Measurements from ENCODE around the gene DGKI. TPM values are rescaled to one million over a fixed set of nuclear protein-coding genes. Genes with fewer than 3 reads are reported as not detected.

DGKI gene
- total RNA-seq, 1 experiment from 2014 or later = not detected

DNA sequence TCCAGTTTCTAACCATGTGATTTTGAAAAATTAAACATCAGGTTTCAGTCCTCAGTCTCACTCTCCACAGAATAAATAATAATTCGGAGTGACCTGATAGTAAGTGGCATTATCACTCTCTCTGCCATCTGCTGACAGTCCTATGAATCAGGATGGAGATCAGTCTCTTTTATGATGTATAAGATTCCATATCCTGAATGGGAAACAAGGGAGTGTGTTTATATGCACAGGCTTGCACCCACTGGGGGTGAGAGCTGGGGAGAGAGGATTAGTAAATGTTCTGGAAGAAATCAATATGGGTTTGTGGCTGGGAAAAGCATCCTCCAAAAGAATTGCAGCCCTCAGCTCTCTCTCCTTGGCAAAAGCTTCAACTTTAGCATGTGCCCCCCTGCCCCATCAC lies 45.3 kb downstream of the DGKI start:
- no peak for DNase-seq
- H3K9ac ChIP-seq (ENCODE audit: low read length) = no peak overlapping the region
- H2AFZ ChIP-seq (ENCODE audit: low read length) = no peak overlapping the region
- no peaks in the 10 kb centered on the region for H3K79me2 ChIP-seq (ENCODE audit: low read length)
- H3K27me3 ChIP-seq (ENCODE audit: low read length) = no peaks in the 10 kb centered on the region
- H3K36me3 ChIP-seq (ENCODE audit: insufficient read depth, low read length) = no peaks in the 10 kb centered on the region
- no peak overlapping the region for H3K4me2 ChIP-seq (ENCODE audit: low read depth, low read length, poor library complexity, severe bottlenecking)
- no peak overlapping the region for H3K4me3 ChIP-seq (ENCODE audit: low read length)
- no peaks in the 10 kb centered on the region for H3K4me1 ChIP-seq (ENCODE audit: low read length)
- no peaks in the 10 kb centered on the region for H3K9me2 ChIP-seq (replicated peaks; ENCODE audit: insufficient read depth, low read length)
- no peaks in the 10 kb centered on the region for H3K9me3 ChIP-seq (ENCODE audit: low read length)
- no peaks in the 10 kb centered on the region for H4K20me1 ChIP-seq (ENCODE audit: insufficient read depth, low read depth, low read length)
- H3K27ac ChIP-seq (ENCODE audit: low read length) = no peak overlapping the region

GRCh38 chr7:137801003-137801402 lies 45.8 kb downstream of the DGKI start:
- H3K4me3 ChIP-seq (ENCODE audit: low read length) = no peak overlapping the region
- H3K36me3 ChIP-seq (ENCODE audit: insufficient read depth, low read length) = no peaks in the 10 kb centered on the region
- H2AFZ ChIP-seq (ENCODE audit: low read length) = no peak overlapping the region
- DNase-seq = no peak
- no peaks in the 10 kb centered on the region for H3K9me2 ChIP-seq (replicated peaks; ENCODE audit: insufficient read depth, low read length)
- no peaks in the 10 kb centered on the region for H4K20me1 ChIP-seq (ENCODE audit: insufficient read depth, low read depth, low read length)
- H3K4me1 ChIP-seq (ENCODE audit: low read length) = no peaks in the 10 kb centered on the region
- H3K27me3 ChIP-seq (ENCODE audit: low read length) = no peaks in the 10 kb centered on the region
- no peak overlapping the region for H3K4me2 ChIP-seq (ENCODE audit: low read depth, low read length, poor library complexity, severe bottlenecking)
- no peak overlapping the region for H3K27ac ChIP-seq (ENCODE audit: low read length)
- no peak overlapping the region for H3K9ac ChIP-seq (ENCODE audit: low read length)
- no peaks in the 10 kb centered on the region for H3K79me2 ChIP-seq (ENCODE audit: low read length)
- no peaks in the 10 kb centered on the region for H3K9me3 ChIP-seq (ENCODE audit: low read length)

DNA sequence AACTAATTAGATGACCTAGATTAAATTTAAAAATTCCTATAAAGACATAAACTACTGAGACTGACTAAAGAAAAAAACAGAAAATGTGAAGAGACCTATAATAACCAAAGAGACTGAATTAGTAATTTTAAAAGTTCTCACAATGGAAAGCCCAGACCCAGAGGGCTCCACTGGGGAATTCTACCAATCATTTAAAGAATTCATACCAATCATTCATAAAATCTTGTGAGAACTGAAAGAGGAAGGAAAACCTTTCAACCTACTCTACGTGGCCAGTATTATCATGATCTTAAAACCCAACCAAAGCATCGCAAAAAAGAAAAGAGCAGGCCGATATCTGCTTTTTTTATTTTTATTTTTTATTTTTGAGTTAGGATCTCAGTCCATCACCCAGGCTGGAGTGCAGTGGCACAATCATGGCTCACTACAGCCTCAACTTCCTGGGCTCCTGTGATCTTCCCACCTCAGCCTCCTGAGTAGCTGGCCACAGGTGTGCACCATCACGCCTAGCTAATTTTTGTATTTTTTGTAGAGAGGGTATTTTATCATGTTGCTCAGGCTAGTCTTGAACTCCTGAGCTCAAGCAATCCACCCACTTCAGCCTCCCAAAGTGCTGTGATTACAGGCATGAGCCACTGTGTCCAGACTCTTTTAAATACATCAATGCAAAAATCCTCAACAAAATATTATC lies 48.6 kb downstream of the DGKI start:
- H3K27me3 ChIP-seq (ENCODE audit: low read length) = no peaks in the 10 kb centered on the region
- H2AFZ ChIP-seq (ENCODE audit: low read length) = no peak overlapping the region
- no peak overlapping the region for H3K27ac ChIP-seq (ENCODE audit: low read length)
- H3K79me2 ChIP-seq (ENCODE audit: low read length) = no peaks in the 10 kb centered on the region
- H3K4me3 ChIP-seq (ENCODE audit: low read length) = no peak overlapping the region
- no peaks in the 10 kb centered on the region for H3K9me2 ChIP-seq (replicated peaks; ENCODE audit: insufficient read depth, low read length)
- H3K4me1 ChIP-seq (ENCODE audit: low read length) = no peaks in the 10 kb centered on the region
- no peaks in the 10 kb centered on the region for H3K9me3 ChIP-seq (ENCODE audit: low read length)
- H3K9ac ChIP-seq (ENCODE audit: low read length) = no peak overlapping the region
- no peak overlapping the region for H3K4me2 ChIP-seq (ENCODE audit: low read depth, low read length, poor library complexity, severe bottlenecking)
- H3K36me3 ChIP-seq (ENCODE audit: insufficient read depth, low read length) = no peaks in the 10 kb centered on the region
- H4K20me1 ChIP-seq (ENCODE audit: insufficient read depth, low read depth, low read length) = no peaks in the 10 kb centered on the region
- DNase-seq = no peak

GRCh38 chr7:137795211-137795610 lies 51.6 kb downstream of the DGKI start:
- Histone ChIP-seq H3K9me3 (ENCODE audit: low read length) (no peaks in the 10 kb centered on the region), H3K9ac (ENCODE audit: low read length) (no peak overlapping the region), H3K9me2 (replicated peaks; ENCODE audit: insufficient read depth, low read length) (no peaks in the 10 kb centered on the region), H2AFZ (ENCODE audit: low read length) (no peak overlapping the region), H3K27ac (ENCODE audit: low read length) (no peak overlapping the region), H3K4me3 (ENCODE audit: low read length) (no peak overlapping the region), H4K20me1 (ENCODE audit: insufficient read depth, low read depth, low read length) (no peaks in the 10 kb centered on the region), H3K27me3 (ENCODE audit: low read length) (no peaks in the 10 kb centered on the region), H3K36me3 (ENCODE audit: insufficient read depth, low read length) (no peaks in the 10 kb centered on the region), H3K4me2 (ENCODE audit: low read depth, low read length, poor library complexity, severe bottlenecking) (no peak overlapping the region), H3K79me2 (ENCODE audit: low read length) (no peaks in the 10 kb centered on the region), H3K4me1 (ENCODE audit: low read length) (no peaks in the 10 kb centered on the region)
- no peak for DNase-seq

DNA sequence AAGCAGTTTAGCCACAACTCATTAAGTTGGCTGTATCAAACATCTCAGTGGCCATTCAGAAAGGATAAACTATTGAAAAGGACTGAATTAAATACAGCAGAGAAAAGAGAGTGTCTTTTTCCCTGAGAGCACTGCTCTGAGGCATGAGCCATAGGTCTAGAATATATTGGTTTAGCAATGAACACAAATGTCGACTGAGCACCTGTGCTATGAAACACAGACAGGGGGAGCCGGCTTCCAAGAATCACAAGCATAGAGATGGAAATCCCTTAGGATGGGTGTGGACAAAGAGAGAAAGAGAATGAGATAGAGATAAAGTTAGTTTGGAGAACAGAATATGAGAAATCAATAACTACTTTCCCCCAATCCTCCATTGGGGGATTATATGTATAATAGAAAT lies 54.8 kb downstream of the DGKI start:
- H3K4me2 ChIP-seq (ENCODE audit: low read depth, low read length, poor library complexity, severe bottlenecking) = no peak overlapping the region
- no peaks in the 10 kb centered on the region for H3K9me3 ChIP-seq (ENCODE audit: low read length)
- no peak for DNase-seq
- no peak overlapping the region for H2AFZ ChIP-seq (ENCODE audit: low read length)
- H3K9ac ChIP-seq (ENCODE audit: low read length) = no peak overlapping the region
- H3K79me2 ChIP-seq (ENCODE audit: low read length) = no peaks in the 10 kb centered on the region
- no peaks in the 10 kb centered on the region for H4K20me1 ChIP-seq (ENCODE audit: insufficient read depth, low read depth, low read length)
- no peaks in the 10 kb centered on the region for H3K36me3 ChIP-seq (ENCODE audit: insufficient read depth, low read length)
- no peaks in the 10 kb centered on the region for H3K9me2 ChIP-seq (replicated peaks; ENCODE audit: insufficient read depth, low read length)
- H3K27ac ChIP-seq (ENCODE audit: low read length) = no peak overlapping the region
- H3K4me1 ChIP-seq (ENCODE audit: low read length) = no peaks in the 10 kb centered on the region
- H3K27me3 ChIP-seq (ENCODE audit: low read length) = no peaks in the 10 kb centered on the region
- H3K4me3 ChIP-seq (ENCODE audit: low read length) = no peak overlapping the region

DNA sequence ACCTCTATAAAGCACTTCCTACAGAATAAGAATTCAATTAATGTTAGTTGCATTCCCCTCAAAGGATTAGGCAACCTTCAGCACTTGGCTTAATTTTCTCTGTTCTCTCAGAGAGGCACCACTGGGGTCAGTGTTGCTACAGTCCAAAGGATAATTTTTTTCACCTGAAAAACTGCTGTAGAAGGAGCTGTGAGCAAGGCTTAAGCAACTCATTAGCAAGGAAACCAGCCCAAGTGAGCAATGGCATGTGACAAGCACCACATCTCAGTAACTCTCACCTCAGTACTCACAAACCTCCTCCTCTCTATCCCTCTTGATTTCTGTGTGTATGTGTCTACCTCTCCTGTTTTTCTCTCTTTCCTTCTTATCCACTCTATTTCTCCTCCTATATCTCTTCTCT lies 55.9 kb downstream of the DGKI start:
- Histone ChIP-seq H2AFZ (ENCODE audit: low read length) (no peak overlapping the region), H3K79me2 (ENCODE audit: low read length) (no peaks in the 10 kb centered on the region), H3K36me3 (ENCODE audit: insufficient read depth, low read length) (no peaks in the 10 kb centered on the region), H3K4me1 (ENCODE audit: low read length) (no peaks in the 10 kb centered on the region), H3K4me3 (ENCODE audit: low read length) (no peak overlapping the region), H3K9ac (ENCODE audit: low read length) (no peak overlapping the region), H3K9me3 (ENCODE audit: low read length) (no peaks in the 10 kb centered on the region), H3K4me2 (ENCODE audit: low read depth, low read length, poor library complexity, severe bottlenecking) (no peak overlapping the region), H3K27ac (ENCODE audit: low read length) (no peak overlapping the region), H4K20me1 (ENCODE audit: insufficient read depth, low read depth, low read length) (no peaks in the 10 kb centered on the region), H3K27me3 (ENCODE audit: low read length) (no peaks in the 10 kb centered on the region), H3K9me2 (replicated peaks; ENCODE audit: insufficient read depth, low read length) (no peaks in the 10 kb centered on the region)
- DNase-seq = no peak

DNA sequence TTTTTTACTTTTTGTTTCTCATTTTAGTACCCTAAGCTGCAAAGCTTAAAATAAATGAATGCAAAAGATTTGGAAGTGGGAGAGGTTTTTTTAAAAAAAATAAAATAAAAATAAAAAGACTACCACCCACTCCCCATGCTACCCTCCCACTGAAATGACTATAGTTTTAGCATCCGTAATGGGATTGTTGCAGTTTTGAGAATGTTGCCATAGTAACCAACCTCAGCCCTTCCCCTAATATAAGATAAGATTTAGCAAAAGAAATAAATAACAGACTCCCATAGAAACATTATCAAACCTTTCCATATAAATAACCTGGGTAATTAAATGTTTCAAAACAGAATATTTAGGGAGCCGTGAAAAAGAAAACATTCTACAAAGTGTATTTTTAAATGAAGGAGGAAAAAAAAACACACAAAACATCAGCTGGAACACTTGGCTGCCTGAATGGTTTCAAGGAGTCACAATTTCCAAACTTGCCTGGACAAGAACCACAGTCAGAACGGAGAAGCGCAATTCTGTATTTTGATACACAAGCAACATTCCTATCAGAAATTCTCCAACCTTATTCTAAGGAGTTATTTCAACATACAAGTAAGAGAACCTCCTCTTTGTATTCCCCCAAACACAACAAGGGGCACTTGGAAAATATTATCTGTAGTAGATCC lies 57.4 kb downstream of the DGKI start:
- H3K27me3 ChIP-seq (ENCODE audit: low read length) = no peaks in the 10 kb centered on the region
- no peak overlapping the region for H3K4me2 ChIP-seq (ENCODE audit: low read depth, low read length, poor library complexity, severe bottlenecking)
- no peak overlapping the region for H3K9ac ChIP-seq (ENCODE audit: low read length)
- H4K20me1 ChIP-seq (ENCODE audit: insufficient read depth, low read depth, low read length) = no peaks in the 10 kb centered on the region
- no peak for DNase-seq
- H3K9me2 ChIP-seq (replicated peaks; ENCODE audit: insufficient read depth, low read length) = no peaks in the 10 kb centered on the region
- no peak overlapping the region for H3K27ac ChIP-seq (ENCODE audit: low read length)
- no peak overlapping the region for H3K4me3 ChIP-seq (ENCODE audit: low read length)
- no peaks in the 10 kb centered on the region for H3K9me3 ChIP-seq (ENCODE audit: low read length)
- H3K4me1 ChIP-seq (ENCODE audit: low read length) = no peaks in the 10 kb centered on the region
- H3K36me3 ChIP-seq (ENCODE audit: insufficient read depth, low read length) = no peaks in the 10 kb centered on the region
- no peaks in the 10 kb centered on the region for H3K79me2 ChIP-seq (ENCODE audit: low read length)
- no peak overlapping the region for H2AFZ ChIP-seq (ENCODE audit: low read length)

DNA sequence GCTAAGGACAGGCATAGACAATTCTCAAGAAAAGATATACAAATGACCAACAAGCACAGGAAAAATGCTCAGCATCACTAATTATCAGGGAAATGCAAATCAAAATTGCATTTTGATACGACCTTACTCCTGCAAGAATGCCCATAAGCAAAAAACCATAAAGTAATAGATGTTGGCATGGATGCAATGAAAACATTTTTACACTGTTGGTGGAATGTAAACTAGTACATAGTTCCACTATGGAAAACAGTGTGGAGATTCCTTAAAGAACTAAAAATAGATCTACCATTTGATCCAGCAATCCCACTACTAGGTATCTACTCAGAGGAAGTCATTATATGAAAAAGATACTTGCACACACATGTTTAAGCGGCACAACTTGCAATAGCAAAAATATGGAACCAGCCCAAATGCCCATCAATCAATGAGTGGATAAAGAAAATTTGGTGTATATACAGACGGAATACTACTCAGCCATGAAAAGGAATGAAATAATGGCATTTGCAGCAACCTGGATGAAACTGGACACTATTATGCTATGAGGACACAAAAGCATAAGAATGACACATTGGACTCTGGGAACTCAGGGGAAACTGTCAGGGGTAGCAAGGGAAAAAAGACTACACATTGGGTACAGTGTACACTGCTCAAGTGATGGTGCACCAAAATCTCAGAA lies 59.3 kb downstream of the DGKI start:
- Histone ChIP-seq H3K27ac (ENCODE audit: low read length) (no peak overlapping the region), H3K4me2 (ENCODE audit: low read depth, low read length, poor library complexity, severe bottlenecking) (no peak overlapping the region), H2AFZ (ENCODE audit: low read length) (no peak overlapping the region), H3K9me2 (replicated peaks; ENCODE audit: insufficient read depth, low read length) (no peaks in the 10 kb centered on the region), H3K9ac (ENCODE audit: low read length) (no peak overlapping the region), H3K4me1 (ENCODE audit: low read length) (no peaks in the 10 kb centered on the region), H4K20me1 (ENCODE audit: insufficient read depth, low read depth, low read length) (no peaks in the 10 kb centered on the region), H3K4me3 (ENCODE audit: low read length) (no peak overlapping the region), H3K27me3 (ENCODE audit: low read length) (no peaks in the 10 kb centered on the region), H3K36me3 (ENCODE audit: insufficient read depth, low read length) (no peaks in the 10 kb centered on the region), H3K79me2 (ENCODE audit: low read length) (no peaks in the 10 kb centered on the region), H3K9me3 (ENCODE audit: low read length) (no peaks in the 10 kb centered on the region)
- DNase-seq = no peak

All from Karpas-422 (cell line).